Measurements from ENCODE around the gene SDR39U1.

SDR39U1 gene

GRCh38 chr14:24390701-24391468 is 51.7 kb downstream of the SDR39U1 start:
- DNase-seq (ENCODE audit: low spot score), result no peak

All from SW480 (cell line).